ENCODE results near the gene CKM.

GRCh38 chr19:45307361-45307760 is 15.3 kb downstream of the CKM start:
- TF ChIP-seq CTCF (IDR thresholded peaks at IDR 0.05; ENCODE audit: poor library complexity) = no peak
- TF ChIP-seq EZH2 (IDR thresholded peaks at IDR 0.05; ENCODE audit: borderline replicate concordance) = no peak
- no peak for TF ChIP-seq EZH2phosphoT487 (IDR thresholded peaks at IDR 0.05; ENCODE audit: low read depth, severe bottlenecking, unreplicated experiment)

All from hepatocyte (in vitro differentiated cells).